HUES64 (cell line): Measurements from ENCODE around the gene GET4.

Experiments
- H3K27ac ChIP-seq: 2 replicates; pipeline ENCODE4 v1.7.0; 2013; ENCODE audit warnings: low read depth, low read length, inconsistent platforms
- H3K27me3 ChIP-seq: 2 replicates; pipeline ENCODE4 v1.6.1; 2013; ENCODE audit warnings: mild to moderate bottlenecking, low read length; ENCODE audit not compliant: insufficient read depth
- H3K36me3 ChIP-seq: 2 replicates; pipeline ENCODE4 v1.6.1; 2013; ENCODE audit warnings: mild to moderate bottlenecking, low read length; ENCODE audit not compliant: insufficient read depth
- H3K4me1 ChIP-seq: 2 replicates; pipeline ENCODE4 v1.6.1; 2013; ENCODE audit warnings: mild to moderate bottlenecking, low read length, moderate library complexity; ENCODE audit not compliant: insufficient read depth
- H3K4me3 ChIP-seq: 2 replicates; pipeline ENCODE4 v1.5.1; 2013; ENCODE audit warnings: mild to moderate bottlenecking, low read length, moderate library complexity
- H3K9ac ChIP-seq: 2 replicates; pipeline ENCODE4 v1.6.1; 2013; ENCODE audit warnings: mild to moderate bottlenecking, low read depth, low read length
- H3K9me3 ChIP-seq: 2 replicates; pipeline ENCODE4 v1.6.1; 2013; ENCODE audit warnings: low read depth, low read length; ENCODE audit not compliant: insufficient read depth
- whole genome bisulfite sequencing: fragments of 150-250, 120-280 bp; methylation state at CpG from one replicate; pipeline ENCODE4 v1.1.7; 2013; ENCODE audit warnings: missing lambda C conversion rate; 5-methylcytosine and 5-hydroxymethylcytosine counted together

GET4 gene

DNA sequence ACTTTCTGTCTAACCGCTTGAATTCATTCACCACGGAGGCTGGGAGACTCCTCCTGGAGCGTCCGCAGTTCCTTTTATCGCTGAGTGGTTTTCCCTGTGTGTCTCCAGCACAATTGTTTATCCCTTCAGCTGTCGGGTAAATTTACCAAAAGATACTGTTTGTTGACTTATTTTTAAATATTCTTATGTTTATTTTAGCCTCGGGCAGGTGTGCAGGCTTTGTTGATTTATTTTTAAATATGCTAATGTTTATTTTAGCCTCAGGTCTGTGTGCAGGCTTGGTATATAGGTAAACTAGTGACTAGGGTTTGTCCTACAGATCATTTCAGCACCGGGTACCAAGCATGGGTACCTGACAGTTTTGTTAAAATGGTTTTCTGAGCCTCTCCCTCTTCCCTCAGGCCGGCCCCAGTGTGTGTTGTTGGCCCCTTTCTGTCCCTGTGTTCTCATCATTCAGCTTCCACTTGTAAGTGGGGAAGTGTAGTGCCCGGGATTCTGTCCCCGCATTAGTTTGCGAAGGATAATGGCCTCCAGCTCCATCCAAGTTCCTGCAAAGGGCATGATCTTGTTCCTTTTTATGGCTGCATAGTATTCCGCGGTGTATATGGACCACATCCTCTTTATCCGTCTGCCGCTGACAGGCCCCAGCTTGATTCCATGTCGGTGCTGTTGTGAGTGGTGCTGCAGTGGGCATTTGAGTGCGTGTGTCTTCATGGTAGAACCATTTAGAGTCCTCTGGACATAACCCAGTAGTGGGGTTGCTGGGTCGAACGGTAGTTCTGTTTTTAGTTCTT is 5.3 kb downstream of the GET4 start:
- H3K4me3 ChIP-seq, result no peak overlapping the region
- WGBS, result 95% methylated on average over 19 of the region's 20 CpGs

DNA sequence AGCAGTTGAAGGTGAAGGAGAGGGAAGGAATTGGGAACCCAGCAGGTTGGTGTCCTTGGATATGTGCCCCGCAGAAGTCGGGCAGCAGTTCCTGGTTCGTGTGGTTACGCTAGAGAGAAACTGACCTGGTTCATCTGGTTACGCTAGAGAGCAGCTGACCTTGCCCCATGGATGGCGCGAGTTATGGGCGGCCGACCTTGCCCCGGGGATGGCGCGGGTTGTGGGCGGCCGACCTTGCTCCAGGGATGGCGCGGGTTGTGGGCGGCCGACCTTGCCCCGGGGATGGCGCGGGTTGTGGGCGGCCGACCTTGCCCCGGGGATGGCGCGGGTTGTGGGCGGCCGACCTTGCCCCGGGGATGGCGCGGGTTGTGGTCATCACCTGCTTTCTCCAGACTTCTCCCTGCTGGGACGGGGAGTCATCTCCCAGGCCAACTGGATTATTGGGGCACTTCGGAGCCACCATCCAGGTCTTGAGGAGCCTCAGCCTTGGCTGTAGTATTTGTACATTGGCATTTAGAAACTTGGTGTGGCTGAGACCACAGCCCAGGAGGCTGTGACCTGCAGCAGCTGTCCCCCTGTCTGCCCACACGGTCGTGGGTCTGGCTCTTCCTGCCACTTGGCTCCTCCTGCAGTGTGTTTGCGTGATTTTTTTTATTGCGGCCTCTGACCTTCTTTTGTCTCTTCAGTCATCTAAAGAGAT is 6.1 kb downstream of the GET4 start:
- 97% methylated on average over 37 of the region's 37 CpGs for WGBS
- Histone ChIP-seq H3K4me3 (no peak overlapping the region), H3K4me1 (peaks cover 2% of the 10 kb centered on the region; the same call in 1 of the 2 replicates), H3K27ac (no peak overlapping the region), H3K27me3 (no peaks in the 10 kb centered on the region), H3K9ac (no peak overlapping the region), H3K36me3 (peaks cover 29% of the 10 kb centered on the region), H3K9me3 (no peaks in the 10 kb centered on the region)

More for the DNA sequence above, 5.3 kb downstream of the GET4 start:
- Histone ChIP-seq H3K27me3 (no peaks in the 10 kb centered on the region), H3K4me1 (peaks cover 2% of the 10 kb centered on the region; the same call in 1 of the 2 replicates), H3K36me3 (peaks cover 21% of the 10 kb centered on the region), H3K9ac (no peak overlapping the region), H3K27ac (no peak overlapping the region), H3K9me3 (no peaks in the 10 kb centered on the region)

DNA sequence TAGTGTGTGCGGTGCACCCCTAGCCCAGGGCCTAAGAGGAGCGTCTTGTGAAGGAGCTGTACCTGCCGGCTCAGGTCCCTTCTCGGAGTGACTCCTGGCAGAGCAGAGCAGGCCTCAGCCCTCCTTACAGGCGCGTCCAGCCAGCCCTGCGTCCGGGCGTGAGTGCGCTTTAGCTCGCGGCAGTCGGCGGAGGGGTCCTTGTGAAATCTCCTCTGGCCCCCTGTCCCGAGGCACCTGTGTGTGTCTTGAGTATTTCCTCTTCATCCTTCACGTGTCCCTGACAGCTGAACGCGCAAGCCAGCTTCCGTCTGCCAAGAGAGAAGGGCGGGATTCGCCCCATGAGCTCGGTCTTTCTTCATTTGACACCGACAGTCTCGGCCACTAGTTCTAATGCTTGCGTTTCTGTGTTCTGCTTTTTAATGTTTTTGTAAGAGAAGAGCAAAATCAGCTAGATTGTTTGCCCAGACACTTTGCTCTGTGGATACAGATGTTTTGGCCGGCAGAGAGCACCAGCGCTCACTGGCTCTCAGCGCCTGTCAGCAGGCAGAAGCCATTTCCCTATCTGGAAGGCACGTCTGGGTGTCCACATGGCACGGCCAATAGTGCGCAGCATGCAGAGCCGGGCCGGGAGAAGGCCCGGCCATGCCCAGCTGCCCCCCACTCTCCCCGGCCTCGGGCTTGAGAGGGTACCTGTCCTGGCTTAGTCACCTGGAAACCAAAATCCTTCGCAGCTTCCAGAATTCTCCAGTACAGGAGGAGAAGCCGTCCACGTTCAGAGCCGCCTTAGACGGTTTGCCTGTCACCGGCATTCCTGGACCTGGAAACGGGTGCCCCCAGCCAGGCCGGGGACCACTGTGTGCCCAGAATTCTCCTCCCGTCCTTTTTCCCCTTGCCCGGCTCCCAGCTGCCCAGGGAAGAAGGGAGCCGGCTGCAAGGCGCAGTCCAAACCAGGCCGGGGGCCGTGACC is 7.0 kb downstream of the GET4 start:
- H3K4me3 ChIP-seq, result no peak overlapping the region
- H3K9me3 ChIP-seq, result no peaks in the 10 kb centered on the region
- WGBS, result 96% methylated on average over 50 of the region's 50 CpGs
- no peaks in the 10 kb centered on the region for H3K27me3 ChIP-seq
- H3K4me1 ChIP-seq, result no peaks in the 10 kb centered on the region; the same call in 1 of the 2 replicates
- peaks cover 35% of the 10 kb centered on the region for H3K36me3 ChIP-seq
- H3K9ac ChIP-seq, result 0 out of 2 replicates have a peak overlapping the region, but pooled peaks have one; percentile 5
- no peak overlapping the region for H3K27ac ChIP-seq

DNA sequence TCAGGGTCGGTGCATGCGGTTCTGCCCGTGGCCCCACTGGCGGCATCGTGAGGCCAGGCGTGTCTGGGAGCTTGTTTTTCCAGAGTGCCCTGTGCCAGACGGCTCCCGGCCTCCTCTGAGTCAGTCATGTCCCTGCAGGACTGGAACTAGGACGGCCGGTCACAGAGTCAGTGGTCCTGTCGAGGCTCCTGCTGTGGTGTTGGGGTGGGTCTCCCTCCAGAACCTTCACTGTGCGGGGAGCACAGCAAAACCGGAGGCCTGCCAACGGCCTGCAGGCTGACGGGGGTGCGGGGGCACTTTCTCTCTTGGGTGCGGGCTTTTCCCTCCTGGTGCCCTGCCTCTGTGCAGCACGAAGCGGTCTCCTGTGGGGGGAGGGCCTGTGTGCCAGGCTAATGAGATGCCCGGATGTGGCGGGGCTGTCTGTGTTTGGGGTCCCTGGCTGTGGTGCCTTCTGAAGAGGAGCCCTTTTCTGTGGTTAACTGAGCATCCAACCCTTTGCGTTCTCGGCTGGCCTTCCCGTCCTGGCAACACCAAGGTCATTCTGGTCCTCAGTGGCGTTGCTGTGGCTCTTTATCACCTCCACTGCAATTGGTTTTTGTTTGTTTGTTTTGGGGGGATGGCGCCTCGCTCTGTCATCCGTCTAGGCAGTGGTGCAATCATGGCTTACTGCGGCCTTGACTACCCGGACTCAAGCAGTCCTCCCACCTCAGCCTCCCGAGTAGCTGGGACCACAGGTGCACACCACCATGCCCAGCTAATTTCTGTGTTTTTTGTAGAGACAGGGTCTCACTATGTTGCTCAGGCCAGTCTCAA is 8.0 kb downstream of the GET4 start:
- H3K27ac ChIP-seq, result no peak overlapping the region
- WGBS, result 96% methylated on average over 31 of the region's 31 CpGs
- H3K36me3 ChIP-seq, result peaks cover 37% of the 10 kb centered on the region
- peak overlapping the region; percentile 5; the same call in 1 of the 2 replicates for H3K9ac ChIP-seq
- H3K9me3 ChIP-seq, result no peaks in the 10 kb centered on the region
- no peak overlapping the region for H3K4me3 ChIP-seq
- no peaks in the 10 kb centered on the region for H3K27me3 ChIP-seq
- no peaks in the 10 kb centered on the region for H3K4me1 ChIP-seq

DNA sequence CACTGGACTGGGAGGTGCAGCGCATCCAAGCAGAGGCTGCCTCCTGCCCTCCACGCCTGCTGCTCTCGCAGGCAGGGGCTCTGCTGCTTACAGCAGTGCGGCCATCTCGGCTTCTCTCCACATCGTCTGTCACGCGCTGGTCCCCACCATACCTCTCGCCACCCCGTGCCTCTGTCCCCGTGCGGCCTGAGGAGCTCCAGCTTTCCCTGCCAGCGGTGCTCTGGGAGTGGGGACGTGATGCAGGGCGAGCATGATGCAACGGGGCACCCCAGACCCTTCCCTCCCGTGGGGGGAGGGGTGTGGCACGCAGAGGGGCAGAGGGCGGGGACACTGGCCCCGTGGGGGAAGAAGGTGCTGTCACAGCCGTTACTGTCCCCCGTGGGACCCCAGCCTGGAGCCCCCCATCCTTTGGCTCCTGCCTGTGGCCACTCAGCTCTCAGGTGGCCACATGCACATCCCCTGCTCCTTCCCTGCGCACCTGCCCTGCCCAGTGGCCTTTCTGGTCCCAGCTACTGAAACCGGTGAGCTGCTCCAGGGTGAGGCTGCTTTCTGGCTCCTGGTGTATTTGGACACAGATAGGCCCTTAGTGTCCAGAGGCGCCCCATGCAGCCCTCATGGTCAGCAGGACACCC is 9.0 kb downstream of the GET4 start:
- WGBS, result 94% methylated on average over 25 of the region's 25 CpGs
- Histone ChIP-seq H3K4me3 (no peak overlapping the region), H3K27me3 (no peaks in the 10 kb centered on the region), H3K4me1 (no peaks in the 10 kb centered on the region), H3K27ac (no peak overlapping the region), H3K9ac (no peak overlapping the region; the same call in 1 of the 2 replicates), H3K9me3 (no peaks in the 10 kb centered on the region), H3K36me3 (peaks cover 34% of the 10 kb centered on the region)

DNA sequence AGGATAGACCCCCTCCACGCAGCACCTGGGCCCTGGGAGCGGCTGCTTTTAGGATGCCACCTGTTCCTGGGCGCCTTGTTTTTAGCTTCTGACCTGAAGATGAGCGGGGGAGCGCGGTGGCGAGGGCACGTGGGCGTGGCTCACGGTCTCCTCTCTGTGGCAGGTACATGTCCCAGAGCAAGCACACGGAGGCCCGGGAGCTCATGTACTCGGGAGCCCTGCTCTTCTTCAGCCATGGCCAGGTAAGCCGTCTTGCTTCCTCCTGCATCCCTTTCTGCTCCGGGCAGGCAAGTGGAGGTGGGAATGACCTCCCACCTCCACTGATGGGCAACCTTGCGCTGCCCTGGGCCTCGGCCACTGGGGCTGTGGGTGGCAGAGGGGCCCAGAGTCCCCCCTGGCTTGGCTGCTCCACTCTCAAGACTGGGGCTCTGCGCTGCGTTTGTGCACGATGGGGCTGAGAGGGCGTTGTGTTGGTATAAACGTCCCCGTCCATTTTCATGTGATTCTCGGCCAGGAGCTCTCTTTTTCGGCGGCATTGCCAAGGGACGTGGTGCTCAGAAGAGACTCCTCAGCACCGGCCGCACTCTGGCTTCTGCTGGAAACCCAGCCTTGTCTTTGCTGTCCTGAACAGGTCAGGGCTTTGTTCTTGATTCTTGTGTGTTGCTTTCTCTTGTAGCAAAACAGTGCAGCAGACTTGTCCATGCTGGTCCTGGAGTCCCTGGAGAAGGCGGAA is 9.7 kb downstream of the GET4 start:
- 89% methylated on average over 30 of the region's 30 CpGs for WGBS
- H3K36me3 ChIP-seq, result peaks cover 41% of the 10 kb centered on the region

DNA sequence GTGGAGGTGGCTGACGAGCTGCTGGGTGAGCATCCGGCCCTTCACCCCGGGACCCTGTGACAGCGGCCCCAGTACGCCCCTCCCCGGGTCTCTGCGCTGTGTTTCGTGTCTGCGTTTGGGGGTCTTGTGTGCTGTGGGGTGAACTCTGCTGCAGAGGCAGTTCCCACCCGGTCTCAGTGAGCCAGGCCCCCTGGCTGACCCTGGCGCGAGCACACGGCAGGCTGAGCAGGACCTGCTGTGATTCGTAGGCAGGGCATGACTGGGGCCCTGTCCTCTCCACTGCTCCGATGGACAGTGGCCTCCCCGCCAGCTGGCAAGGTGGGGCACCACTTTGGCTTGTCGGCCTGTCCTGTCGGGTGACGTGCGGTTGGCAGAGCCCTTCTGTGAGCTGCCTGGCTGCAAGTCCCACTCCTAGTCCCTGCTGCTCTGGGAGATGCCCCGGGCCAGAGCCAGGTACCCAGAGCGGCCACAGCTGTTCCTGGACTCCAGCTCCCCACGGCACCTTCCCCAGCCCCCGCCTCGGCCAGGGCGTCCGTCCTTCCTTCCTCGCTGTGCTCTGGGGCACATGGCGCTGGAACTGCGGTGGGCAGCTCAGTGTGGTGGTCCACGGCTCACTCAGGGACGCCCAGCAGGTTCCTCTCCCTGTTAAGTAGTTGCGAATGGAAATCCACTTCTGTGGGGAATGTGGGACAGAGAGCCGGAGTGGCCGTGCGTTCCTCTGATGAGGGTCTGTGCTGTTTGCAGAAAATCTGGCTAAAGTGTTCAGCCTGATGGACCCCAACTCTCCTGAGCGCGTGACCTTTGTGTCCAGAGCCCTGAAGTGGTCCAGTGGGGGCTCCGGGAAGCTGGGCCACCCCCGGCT is 10.5 kb downstream of the GET4 start:
- Histone ChIP-seq H3K36me3 (peaks cover 49% of the 10 kb centered on the region), H3K27me3 (no peaks in the 10 kb centered on the region), H3K4me1 (no peaks in the 10 kb centered on the region), H3K4me3 (no peak overlapping the region), H3K9me3 (no peaks in the 10 kb centered on the region), H3K9ac (no peak overlapping the region), H3K27ac (no peak overlapping the region)
- WGBS, result 96% methylated on average over 40 of the region's 40 CpGs

More for the DNA sequence above, 9.7 kb downstream of the GET4 start:
- no peaks in the 10 kb centered on the region for H3K4me1 ChIP-seq
- H3K9ac ChIP-seq, result no peak overlapping the region
- H3K27me3 ChIP-seq, result no peaks in the 10 kb centered on the region
- H3K27ac ChIP-seq, result no peak overlapping the region
- H3K9me3 ChIP-seq, result no peaks in the 10 kb centered on the region
- no peak overlapping the region for H3K4me3 ChIP-seq

DNA sequence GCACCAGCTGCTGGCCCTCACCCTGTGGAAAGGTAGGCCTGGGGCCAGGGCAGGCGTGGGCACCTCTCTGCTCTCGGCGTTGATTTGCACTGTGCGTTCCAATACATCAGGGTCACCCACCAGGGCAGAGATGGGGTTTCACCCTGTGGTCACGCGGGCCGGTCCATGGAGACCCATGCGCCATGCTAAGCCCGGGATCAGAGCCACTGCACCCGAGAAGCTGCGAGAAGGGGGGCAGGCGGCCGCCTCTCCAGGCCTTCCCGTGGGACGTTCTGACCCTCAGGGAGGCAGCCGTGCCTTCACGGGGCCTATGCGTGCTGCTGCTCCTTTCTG is 11.1 kb downstream of the GET4 start:
- Histone ChIP-seq H3K27me3 (no peaks in the 10 kb centered on the region), H3K9ac (no peak overlapping the region), H3K4me1 (no peaks in the 10 kb centered on the region), H3K9me3 (no peaks in the 10 kb centered on the region), H3K27ac (no peak overlapping the region), H3K36me3 (peaks cover 52% of the 10 kb centered on the region), H3K4me3 (no peak overlapping the region)
- 96% methylated on average over 18 of the region's 18 CpGs for WGBS
